ENCODE results near the gene BBS12.

- TF ChIP-seq POLR2A (IDR thresholded peaks at IDR 0.05) (no peak), CTCF (IDR thresholded peaks at IDR 0.05) (no peak)
Measured at GRCh38 chr4:122762966-122763716, 30.6 kb downstream of the BBS12 start.

All from adrenal gland (tissue), 5 donors.